Measurements from ENCODE around the gene CHGA. TPM values are rescaled to one million over a fixed set of nuclear protein-coding genes. Genes with fewer than 3 reads are reported as not detected.

The CHGA gene
- polyA plus RNA-seq, 3 donors, result 0.67 to 41.3 (median 16.5) TPM

DNA sequence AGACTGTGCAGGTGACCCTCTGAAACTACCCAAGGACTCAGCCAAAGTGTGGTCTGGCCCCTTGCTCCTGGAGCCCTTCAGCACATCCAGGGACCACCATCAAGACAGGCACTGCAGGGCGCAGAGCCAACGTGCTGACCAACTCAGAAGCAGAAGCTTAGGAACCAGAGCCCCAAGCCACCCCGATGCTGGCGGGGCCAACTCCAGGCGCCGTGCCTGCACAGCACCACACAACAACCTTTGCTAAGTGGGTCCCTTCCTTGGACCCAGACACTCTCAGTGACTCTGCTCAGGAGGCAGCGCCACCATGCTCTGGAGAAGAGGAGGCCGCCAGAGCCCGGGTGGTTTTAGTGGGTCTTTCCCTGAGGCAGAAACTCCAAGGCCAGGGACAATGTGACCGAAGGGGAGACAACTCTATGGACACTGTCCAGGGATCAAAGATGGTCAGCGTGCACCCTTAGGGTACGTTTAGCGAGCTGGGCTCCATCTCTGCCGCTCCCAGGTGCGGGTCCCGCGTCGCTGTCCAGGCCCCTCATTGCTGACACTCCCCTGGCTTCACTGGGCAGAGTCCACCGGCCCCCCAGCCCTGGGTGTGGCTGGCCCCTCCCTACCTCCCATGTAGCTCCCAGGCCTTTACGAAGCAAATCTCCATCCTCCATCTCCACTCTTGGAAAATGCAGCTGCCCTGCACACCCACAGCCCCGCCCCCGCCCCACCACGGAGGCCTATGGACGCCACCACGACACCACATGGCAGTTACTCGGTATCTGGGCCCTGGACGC, 16.1 kb downstream of the CHGA start:
- WGBS, 3 donors, result 87 to 94% (median 90%) methylated on average over 27 of the region's 27 CpGs
- H3K27ac ChIP-seq (ENCODE audit: low read depth, low read length), result no peak overlapping the region

DNA sequence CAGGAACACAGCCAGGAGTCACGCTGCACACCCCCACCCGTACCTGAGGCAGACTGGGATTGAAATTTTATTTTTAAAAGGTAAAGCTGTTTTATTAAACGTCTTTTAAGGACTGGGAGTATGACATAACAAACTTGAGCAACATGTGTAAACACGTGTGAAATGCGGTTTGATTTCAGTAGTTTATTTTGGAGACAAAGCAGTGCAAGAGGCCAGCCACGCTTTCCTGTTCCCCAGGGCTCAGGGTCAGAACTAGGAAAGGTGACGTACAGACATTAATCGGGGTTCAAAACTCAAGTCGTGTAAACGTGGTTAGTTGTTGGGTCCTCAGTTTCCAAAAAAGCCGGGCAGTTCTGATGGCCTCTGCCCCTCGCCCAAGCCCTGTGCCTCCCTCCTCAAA, 16.7 kb downstream of the CHGA start:
- H3K27ac ChIP-seq (ENCODE audit: low read depth, low read length), result no peak overlapping the region
- 72 to 85% (median 75%) methylated on average over 12 of the region's 12 CpGs for WGBS, 3 donors

DNA sequence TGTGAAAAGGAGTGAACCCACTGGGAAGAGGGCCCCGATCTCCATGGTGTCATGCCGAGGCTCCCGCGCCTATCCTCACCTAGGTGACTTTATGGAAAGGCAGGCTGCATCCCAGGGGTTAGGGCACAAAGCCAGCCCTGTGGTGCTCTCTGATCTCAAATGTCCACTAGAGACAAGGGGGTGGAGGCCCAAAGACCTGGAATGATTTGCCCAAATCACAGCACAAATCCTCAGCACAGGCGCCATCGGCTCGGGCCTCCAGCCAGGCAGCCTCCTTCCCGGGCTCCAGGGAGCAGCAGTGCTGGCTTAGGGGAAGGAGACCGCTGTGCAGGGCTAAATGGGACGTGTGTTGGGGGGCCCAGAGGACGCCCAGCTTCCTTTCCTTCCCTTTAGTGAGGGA, 17.6 kb downstream of the CHGA start:
- 86 to 89% (median 86%) methylated on average over 11 of the region's 11 CpGs for WGBS, 3 donors
- H3K27ac ChIP-seq (ENCODE audit: low read depth, low read length), result no peak overlapping the region

DNA sequence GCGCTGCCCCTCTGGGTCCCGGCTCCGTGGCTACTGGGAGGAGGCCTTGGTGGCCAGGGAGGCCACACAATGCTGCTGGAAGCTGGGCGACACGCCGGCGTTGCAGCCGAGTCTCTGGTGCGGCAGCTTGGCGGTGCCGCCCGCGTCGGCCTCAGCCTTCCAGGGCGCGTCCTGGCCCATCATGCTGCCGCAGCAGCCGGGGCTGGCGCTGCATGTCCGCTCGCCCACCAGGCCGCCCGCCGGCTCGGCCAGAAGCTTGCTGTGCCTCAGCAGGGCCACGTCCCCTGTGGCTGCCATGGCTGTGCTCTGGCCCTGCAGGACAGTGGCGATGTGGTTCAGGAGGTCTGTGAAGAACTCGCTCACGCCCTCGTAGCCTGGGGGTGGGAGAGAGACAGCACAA, 18.6 kb downstream of the CHGA start:
- 95 to 97% (median 96%) methylated on average over 30 of the region's 30 CpGs for WGBS, 3 donors
- no peak overlapping the region for H3K27ac ChIP-seq (ENCODE audit: low read depth, low read length)

DNA sequence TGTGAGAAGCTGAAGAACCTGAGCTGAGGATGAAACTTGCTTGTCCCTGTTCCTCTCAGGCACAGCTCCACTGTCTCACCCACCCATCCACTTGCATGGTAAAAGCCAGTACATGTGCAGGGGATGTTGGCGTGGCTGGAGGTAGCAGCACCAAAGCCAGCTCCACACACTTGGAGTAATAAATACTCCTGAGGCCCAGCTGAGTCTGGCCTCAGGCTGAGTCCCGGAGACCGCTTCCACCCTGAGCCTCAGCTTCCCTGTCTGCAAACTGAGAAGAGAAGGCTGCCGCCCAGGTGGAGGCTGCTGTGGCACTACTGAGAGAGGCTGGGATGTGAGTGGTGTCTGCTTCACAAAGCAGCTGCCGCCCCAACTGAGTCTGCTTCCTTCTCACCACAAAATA, 19.2 kb downstream of the CHGA start:
- 95 to 99% (median 97%) methylated on average over 5 of the region's 5 CpGs for WGBS, 3 donors
- no peak overlapping the region for H3K27ac ChIP-seq (ENCODE audit: low read depth, low read length)

DNA sequence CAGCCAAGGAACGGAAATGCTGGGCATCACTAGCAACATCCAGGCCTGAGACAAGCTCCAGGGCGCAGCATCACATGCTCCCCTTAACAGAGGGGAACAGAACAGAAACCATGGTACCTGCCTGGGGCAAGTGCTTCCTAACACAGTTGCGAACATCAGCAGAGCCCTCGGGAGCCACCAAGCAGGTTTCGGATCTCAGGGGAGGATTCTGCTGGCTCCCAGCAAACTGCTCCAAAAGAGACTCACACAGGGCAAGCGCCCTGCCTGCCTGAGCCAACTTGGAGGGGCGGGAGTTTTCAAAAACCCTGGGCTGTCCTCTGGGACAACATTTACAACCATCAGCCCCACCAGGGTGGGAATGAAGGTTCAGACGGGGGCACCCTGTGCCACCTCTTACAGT, 19.6 kb downstream of the CHGA start:
- no peak overlapping the region for H3K27ac ChIP-seq (ENCODE audit: low read depth, low read length)
- WGBS, 3 donors, result 92 to 96% (median 93%) methylated on average over 8 of the region's 8 CpGs

DNA sequence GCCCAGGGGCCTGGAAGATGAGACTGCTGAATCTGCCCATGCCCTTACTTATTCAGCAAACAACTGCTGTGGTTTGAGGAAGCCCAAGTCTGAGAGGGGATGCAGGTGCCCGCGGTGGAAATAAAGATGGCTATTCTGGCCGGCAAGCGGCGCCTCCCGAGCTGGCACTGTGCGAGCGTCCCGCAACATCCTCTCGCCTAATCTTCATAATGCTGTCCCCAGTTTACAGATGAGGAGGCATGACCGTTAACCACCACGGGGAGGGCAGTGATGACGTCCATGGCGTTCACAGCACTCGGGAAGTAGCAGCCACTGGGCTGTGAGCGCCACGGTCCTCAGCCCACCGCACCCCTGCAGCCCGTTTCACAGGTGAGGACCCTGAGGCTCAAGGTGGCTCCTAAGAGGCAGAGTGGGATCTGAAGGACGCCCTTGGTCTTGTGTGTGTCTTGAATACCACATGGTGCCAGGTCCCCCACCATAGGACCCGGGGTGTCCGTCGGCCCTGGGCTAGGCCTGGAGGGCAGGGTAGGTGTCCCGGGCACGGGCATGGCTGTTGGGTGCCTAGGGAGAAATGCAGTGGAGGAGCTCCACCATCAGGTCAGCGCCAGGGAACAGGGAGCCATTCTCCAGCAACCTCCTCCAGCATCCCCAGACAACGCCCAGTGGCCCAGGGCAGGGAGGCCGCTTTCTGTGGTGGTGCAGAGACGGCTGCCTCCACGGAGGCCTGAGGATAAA, 20.2 kb downstream of the CHGA start:
- H3K27ac ChIP-seq (ENCODE audit: low read depth, low read length), result no peak overlapping the region
- 90 to 96% (median 93%) methylated on average over 30 of the region's 30 CpGs for WGBS, 3 donors

DNA sequence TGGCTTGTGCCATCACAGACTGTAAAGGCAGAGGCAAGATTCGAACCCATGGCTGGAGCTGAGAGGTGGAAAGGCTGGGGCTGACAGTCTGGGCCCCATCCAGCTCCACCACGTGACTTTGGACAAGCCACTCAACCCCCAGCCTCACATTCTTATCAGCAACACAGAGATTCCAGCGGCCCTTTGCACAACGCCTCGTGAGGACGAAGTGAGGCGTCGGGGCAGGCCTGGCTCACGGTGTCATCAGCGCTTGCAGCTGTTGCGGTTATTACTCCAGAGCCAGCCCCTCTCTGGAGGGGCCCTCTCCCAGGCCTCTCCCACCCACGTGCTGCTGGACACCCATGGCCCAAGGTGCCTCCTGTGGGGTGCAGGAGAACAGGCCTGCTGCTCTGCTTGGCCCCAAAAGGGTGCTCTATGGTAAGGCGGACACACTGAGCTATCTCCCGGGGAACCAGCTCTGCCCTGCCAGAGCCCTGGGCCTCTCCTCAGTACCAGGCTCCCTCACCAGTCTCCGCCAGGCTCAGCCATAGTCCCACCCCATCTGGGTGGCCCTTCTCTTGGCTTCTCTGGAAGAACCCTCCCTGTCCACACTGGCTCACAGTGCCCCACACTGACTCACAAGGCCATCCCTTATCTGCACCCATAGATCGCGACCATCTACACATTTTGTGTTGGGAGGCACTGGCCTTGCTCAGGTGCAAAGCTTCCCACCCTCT, 21.1 kb downstream of the CHGA start:
- WGBS, 3 donors, result 77 to 93% (median 90%) methylated on average over 17 of the region's 17 CpGs
- no peak overlapping the region for H3K27ac ChIP-seq (ENCODE audit: low read depth, low read length)

DNA sequence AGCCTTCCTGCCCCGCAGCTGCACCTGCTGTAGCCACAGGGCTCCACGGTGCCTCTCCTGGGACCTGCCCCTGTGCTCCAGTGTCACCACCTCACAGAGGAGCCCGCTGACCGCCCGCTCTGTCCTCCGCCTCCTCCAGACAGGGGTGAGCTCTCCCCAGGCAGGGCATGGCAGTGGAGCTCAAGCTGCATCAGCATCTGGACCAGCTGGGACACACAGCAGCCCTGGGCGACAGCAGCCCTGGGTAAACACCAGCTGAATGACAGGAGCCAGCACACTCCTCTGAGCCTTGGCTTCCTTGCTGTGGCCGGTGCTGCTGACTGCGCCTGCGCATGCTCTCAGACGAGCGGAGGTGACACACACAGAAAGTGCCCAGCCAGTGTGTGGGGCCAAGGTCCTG, 22.0 kb downstream of the CHGA start:
- WGBS, 3 donors, result 90 to 97% (median 97%) methylated on average over 12 of the region's 12 CpGs
- no peak overlapping the region for H3K27ac ChIP-seq (ENCODE audit: low read depth, low read length)

DNA sequence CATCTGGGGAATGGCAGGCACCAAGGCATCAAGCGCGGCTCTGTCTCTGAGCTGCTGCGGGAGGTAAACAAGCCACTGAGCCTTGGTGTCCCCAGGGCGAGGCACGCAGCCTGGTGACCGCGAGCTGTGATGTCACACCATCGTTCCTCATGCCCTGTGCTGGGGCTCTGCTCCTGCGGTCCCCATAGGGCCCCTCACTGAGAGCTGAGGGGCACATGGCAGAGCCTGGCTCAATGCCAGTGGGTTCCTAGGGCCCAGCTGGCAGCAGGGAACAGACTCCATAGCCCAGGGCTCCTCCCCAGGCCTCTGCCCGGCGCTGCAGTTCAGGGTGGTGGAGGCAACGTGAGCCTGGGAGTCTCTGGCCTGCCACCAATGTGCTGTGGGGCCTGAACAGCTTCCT, 22.6 kb downstream of the CHGA start:
- no peak overlapping the region for H3K27ac ChIP-seq (ENCODE audit: low read depth, low read length)
- 93 to 98% (median 93%) methylated on average over 12 of the region's 12 CpGs for WGBS, 3 donors

DNA sequence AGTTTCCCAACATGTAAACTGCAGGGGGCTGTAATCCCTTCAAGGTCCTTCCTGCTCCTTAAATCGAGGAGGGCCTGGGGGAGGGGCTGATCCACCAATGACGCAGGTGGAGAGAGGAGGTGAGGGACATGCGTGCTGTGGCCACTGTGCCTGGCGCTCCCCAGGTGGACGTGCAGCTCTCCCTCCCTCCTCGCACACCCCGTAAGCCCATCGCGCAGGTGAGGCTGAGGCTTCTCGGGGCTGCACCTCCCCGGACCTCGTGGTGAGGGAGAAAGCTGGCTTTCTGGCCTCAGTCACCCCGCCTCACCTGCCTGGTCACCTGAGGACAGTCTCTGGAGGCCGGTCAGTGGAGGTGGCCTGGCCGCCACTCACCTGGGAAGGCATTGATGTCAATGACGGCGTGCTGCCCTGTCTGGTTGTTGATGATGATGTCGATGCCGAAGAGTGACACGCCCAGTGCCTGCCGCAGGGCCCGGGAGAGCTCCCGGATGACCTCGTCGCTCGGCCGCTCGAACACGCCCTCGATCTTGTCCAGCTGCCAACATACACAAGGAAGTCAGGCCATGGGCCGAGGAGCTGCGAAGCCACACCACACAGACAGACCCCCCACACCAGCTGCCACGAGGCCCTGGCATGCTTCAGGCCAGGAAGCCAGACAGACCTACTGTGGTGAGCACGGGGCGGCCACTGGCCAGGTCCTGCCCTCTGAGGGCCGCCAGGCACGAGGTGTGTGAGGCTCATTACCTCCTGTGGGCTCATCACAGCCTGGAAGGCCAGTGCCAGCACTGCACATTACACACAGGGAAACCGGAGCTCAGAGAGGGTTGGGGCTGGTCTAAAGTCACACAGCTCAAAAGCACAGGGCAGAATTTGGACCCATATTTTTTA, 23.3 kb downstream of the CHGA start:
- 61 to 75% (median 66%) methylated on average over 38 of the region's 38 CpGs for WGBS, 3 donors

DNA sequence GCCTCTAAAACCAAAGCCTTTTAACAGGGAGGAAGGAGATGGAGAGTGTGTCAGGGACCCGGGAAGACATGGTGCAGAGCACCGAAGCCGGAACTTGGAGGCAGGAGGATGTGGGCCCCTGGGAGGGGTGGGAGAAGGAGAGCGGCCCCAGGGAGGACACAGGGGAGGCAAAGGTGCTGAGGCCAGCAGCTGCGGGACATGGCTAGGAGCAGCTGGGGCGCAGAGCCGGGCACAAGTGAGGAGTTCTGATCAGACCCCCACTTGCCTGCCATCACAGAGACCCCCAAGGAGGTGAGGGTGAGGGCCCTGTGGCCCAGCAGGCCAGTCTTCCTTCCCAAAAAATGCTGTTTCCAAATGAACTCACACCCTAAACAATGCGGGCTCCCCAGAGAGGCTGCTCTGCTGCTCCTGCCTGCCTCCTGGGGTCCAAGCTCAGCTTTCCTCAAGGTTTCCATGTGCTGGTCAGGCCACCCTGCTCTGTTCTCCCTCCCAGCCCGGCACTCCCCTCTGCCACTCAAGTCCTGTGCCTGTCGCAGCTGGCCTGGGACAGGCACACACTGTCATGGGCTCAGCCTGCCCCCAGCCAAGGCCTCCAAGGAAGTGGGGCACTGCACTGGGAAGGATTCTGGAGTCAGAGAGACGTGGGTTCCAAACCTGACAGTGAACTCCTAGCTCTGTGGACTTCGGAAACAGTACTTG, 24.0 kb downstream of the CHGA start:
- no peak overlapping the region for H3K27ac ChIP-seq (ENCODE audit: low read depth, low read length)
- WGBS, 3 donors, result 89 to 94% (median 93%) methylated on average over 12 of the region's 12 CpGs

More for the DNA sequence above, 23.3 kb downstream of the CHGA start:
- no peak overlapping the region for H3K27ac ChIP-seq (ENCODE audit: low read depth, low read length)

DNA sequence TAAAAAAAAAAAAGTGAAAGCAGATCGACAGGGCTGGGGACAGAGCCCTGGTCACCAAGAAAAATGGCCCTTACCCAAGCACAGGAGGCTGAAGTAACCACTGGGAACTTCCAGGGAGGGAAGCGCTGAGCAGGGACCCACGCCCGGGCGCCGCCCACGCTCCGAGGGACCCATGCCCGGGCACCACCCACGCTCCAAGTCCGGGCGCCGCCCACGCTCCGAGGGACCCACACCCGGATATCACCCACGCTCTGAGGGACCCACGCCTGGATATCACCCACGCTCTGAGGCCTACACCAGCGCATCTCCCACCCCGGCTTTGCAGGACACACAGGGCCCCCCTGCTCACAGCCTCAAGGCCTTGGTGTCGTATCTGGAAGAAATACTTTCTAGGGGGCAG, 25.7 kb downstream of the CHGA start:
- WGBS, 3 donors, result 91 to 94% (median 92%) methylated on average over 22 of the region's 22 CpGs

DNA sequence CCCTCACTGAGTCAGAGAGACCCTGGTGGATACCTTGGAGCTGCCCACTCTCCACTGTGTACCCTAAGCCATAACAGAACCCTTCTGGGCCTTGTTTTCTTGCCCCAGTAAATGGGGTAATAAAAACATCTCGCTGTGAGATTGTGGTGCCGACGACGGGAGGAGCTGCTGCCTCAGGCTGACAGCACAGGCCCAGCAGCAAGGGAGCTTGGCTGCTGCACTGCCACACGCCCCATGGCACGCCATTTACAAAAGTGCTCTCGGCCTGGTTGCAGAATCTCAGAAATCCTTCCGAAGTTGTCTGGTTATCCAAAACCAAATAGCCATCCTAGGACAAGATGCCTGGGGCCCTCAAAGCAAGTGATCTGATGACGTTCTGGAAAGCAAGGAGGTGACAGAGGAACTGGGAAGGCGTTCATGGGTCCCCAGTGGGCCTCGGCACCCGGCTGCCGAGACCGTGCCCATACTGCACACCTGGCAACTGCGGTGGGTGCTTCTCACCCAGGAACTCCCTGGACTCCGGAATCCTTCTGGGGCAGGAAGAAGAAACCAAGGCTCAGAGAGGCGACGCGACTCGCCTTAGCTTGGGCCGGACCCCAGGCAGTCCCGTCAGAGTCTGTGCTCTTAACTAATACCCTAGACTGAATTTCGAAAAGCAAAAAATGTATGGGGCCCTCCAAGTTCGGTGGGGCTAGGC, 26.7 kb downstream of the CHGA start:
- no peak overlapping the region for H3K27ac ChIP-seq (ENCODE audit: low read depth, low read length)
- WGBS, 3 donors, result 94 to 97% (median 96%) methylated on average over 24 of the region's 24 CpGs

More for the DNA sequence above, 25.7 kb downstream of the CHGA start:
- H3K27ac ChIP-seq (ENCODE audit: low read depth, low read length), result no peak overlapping the region

DNA sequence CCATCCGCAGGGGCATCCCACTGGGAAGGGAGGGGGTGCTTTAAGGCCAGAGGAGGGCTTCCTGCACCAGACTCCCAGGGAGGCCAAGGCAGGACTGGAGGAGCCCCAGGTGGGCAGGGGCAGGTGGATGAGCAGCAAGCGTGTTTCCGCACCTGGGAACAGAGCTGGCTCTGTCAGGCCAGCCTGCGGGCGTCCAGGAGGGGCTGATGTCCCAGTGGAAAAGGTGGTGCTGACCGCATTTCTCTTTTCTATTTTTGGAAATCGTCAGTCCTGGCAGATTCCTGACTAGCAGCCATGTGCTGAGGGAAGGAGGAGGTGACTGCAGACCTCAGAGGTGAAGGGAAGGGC, 27.2 kb downstream of the CHGA start:
- WGBS, 3 donors, result 87 to 91% (median 90%) methylated on average over 7 of the region's 7 CpGs
- H3K27ac ChIP-seq (ENCODE audit: low read depth, low read length), result no peak overlapping the region

DNA sequence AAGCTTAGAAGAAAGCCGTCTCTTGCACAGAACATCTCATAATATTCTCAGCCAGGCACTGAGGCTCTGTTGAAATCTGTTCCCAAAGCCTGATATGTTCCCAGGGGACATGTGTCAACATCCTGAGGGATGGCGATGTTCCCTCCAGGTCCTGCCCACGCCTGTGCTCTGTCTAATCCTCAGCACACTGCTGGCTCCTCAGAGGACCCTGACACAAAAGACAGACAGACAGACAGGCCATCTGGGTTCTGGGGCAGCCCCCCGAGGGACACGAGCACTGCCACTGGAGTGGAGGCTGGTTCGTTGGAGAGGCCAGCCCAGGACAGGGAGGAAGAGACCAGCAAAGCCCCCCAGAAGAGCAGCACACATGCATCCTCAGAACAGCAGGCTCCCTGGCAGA, 27.8 kb downstream of the CHGA start:
- H3K27ac ChIP-seq (ENCODE audit: low read depth, low read length), result no peak overlapping the region
- WGBS, 3 donors, result 75 to 84% (median 75%) methylated on average over 6 of the region's 6 CpGs

DNA sequence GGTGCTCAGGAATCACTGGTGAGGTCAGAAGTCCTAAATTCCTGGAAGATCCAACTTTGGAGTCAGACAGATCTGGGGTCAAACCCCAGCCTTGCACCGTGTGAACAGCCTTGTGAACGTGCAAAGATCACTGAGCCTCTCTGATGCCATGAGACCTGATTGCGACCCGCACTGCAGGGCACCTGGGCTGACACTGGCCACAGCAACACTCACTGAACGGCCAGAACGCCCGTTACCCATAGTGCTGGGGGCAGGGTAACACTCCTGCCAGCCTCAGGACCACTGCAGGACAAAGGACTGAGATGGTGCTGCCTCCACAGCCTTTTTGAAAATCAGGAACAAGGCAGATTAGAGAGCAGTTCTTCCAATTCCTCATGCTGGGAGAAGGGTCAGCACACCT, 28.3 kb downstream of the CHGA start:
- no peak overlapping the region for H3K27ac ChIP-seq (ENCODE audit: low read depth, low read length)
- WGBS, 3 donors, result 89 to 96% (median 94%) methylated on average over 7 of the region's 7 CpGs
